HG02852 (cell line): ENCODE measurements around the gene RILPL1.
"Not testable (repeated sequence)": the region's sequence is repeated elsewhere in the genome, so short reads cannot be mapped to it uniquely, and the experiment has no call there.

Experiments used
- ATAC-seq: cut with Tn5 transposase; IDR thresholded peaks from one replicate; pipeline ENCODE4 v1.9.1; 2021; ENCODE audit warnings: mild to moderate bottlenecking, moderate library complexity; ENCODE audit not compliant: unreplicated experiment

The RILPL1 gene

DNA sequence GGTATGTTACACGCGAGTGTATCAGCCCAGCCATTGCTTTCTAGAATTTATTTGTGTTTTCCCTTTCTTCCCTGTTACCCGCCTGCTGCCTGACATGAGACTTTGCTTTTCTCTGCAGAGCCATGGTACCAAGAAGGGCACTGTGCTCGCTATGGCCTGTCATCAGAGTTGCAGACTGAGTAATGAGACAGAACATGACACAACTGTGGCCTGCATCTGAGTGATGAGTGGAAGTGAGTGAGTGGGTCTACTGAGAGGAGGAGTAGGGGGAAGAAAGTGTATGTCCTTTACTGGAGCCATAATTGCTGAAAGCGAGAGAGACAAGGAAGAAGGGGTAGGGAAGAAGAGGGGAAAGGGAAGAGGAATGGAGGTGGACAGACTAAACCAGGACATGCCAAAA lies 2.9 kb downstream of the RILPL1 start:
- no peak for ATAC-seq

DNA sequence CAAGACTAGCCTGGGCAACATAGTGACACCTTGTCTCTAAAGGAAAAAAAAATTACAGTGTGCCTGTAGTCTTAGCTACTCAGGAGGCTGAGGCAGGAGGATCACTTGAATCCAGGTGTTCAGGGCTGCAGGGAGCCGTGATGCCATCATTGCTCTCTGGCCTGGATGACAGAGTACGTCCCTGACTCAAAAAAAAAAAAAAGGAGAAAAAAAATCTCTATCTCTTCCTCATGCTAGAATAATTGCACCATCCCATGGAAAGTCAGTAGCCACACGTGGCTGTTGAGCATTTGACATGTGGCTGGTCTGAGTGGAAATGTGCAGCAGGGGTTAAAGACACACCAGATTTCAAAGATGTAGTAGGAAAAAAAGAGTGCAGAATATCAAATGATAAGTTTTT lies 3.8 kb downstream of the RILPL1 start:
- no peak for ATAC-seq

DNA sequence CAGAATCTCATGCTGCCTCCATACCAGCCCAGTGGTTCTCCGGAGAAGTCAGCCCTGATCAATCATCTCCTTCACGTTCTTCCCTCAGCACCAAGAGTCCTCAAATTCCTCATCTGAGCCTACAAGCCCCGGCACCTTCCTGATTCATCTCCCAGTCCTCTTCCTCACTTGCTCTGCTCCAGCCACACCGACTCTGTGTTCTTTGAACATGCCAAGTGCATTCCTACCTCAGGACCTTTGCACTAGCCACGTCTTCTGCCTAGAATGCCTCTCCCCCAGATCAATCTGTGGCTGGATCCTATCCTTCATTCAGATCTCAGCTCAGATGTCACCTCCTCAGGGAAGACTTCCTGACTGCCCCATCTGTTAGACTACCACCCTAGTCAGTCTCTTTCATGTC lies 4.7 kb downstream of the RILPL1 start:
- ATAC-seq, result no peak

DNA sequence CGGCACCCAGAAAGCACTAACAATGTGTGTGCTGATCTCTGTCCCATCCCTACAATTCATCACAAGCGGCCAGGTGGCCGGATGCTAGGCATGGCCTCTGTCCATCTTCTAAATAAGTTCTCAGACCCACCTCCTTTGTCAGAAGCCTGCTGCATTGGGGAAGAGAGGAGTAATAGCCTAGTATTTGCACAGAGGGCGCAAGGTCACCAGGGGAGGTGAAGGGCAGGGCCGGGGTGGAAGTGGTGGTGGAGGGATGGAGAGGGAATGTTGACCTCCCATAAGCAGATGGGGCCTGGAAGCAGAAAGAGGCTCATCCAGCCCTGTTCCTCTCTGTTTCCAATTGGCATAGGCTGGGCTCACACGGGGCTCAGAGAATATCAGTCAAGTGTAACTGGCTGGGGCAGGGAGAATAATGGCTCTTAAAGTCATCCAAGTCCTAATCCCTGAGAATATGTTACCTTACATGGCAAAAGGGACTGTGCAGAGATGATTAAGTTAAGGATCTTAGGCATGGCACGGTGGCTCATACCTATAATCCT lies 6.9 kb downstream of the RILPL1 start:
- ATAC-seq, result no peak

DNA sequence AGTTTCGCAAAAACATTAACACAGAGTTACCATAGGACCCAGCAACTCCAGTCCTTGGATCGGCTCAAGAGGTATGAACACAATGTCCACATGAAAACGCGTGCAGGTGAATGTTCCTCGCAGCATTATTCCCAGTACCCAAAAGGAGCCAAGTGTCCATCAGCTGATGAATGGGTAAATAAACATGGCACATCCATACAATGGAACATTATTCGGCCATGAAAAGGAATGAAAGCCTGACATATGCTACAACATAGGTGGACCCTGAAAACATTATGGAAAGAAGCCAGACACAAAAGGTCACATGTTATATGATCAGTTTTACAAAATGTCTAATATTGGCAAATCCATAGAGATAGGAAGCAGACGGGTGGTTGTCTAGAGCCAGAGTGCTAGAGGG lies 9.1 kb downstream of the RILPL1 start:
- no peak for ATAC-seq

DNA sequence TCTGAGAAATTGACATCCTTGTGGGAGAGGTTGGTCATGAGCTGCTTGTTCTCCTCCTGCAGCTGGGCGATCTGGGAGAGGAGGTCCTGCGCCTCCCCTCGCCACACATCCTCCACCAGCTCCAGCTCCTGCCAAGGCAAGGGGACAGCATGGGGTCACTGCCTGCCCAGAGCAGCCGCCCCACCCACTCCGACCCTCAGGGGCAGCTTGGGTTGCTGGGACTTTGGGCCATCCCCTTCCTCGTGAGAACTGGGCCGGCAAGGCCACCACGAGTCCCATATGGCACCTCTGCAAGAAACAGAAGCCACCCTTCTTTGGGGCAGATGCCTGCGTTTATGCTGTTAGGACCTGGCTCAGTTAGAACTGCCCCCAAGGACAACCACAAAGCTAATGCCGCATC lies 10.0 kb downstream of the RILPL1 start:
- no peak for ATAC-seq

DNA sequence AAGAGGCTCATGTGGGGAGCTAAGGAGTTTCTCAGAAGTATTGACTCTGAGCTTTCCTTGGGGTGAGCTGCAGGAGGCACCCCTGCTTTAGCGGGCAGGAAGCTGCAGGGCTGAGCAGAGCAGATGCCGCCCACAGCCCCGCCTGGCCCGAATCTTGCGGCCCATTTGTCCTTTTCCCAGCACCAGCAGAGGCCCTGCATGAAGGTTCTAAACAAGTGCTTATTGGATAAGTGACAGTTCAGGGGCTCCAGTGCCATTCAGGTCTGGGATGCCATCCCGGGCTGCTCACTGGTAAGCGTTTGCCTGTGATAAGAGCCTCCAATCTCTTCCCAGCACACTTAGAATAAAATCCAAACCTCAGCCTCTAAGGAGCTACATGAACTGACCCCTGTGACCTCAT lies 11.4 kb downstream of the RILPL1 start:
- no peak for ATAC-seq

DNA sequence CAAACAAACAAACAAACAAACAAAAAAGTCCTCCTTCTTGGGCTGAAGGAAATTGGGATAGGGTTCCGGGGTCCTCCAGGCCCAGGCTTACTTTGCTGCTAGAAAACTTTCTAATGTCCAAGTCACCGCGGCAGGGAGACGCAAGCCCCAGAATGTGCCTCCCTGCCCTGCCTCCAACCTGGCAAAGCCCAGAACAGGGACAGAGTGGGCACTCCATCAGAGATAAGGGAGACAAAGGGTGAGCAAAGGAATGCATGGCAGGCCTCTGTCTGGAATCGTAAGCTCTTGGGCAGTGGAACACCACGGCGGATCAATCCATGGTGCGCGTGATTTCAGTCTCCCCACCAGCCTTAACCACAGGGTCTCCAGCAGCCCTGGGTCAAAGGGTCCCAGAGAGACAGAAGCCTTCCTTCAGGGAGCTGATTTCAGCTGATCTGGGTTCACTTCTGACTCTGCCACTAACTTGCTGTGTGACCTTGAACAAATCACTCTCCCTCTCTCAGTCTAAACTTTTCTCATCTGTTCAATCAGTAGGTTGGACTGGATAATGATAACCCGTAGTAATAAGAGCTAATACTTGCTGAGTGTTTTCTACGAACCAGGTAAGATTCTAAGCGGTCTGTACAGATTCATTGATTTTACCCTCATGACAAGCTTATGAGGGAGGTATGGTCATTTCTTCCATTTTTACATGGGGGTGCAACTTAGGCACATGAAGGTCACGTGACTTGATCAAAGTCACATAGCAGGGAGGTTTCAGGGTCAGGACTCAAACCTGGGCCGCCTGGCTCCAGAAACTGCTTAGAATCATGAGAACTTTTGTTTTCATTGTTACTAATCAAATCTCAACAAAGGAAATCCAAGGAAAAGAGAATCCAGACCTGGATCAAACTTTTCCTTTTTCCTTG lies 12.7 kb downstream of the RILPL1 start:
- no peak for ATAC-seq

DNA sequence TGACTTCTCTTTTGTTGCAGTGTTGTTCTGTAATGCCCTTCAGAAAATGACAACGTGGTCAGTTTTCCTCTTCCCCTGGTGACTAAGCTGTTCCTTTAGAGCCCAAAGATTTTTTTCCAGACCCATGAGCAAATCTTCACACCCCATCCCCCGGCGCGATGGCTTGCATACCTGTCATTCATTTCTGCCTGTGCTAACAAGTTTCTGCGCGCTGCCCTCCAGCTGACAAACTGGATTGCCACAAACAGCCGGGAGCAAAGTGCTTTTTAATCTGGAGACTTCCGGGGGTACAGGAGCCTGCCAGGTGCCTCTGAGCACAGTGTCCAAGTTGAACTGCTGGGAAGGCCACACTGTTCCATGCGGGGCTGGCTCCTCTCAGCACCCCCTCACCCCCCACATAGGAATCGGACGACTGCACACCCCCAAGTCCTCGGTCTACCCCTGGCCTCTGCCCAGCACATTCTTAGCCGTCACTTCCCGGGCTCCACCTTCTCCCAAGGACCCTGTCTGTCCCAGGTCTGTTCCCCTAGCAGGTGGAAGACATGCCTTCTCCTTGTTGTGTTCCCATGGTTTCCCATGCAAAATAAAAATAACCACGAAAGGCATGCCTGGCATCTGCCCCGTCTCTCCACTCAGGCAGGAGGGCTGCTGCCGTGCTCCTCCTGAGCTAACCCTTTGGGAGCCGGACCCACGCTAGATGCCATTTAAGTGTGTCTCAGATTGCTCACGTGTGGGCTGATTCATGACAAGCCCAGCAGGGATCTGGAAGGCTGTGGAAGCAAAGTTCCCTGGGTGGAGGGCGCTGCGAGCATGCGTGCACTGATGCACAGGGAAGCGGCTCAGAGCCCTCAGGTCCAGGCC lies 14.1 kb downstream of the RILPL1 start:
- no peak for ATAC-seq

DNA sequence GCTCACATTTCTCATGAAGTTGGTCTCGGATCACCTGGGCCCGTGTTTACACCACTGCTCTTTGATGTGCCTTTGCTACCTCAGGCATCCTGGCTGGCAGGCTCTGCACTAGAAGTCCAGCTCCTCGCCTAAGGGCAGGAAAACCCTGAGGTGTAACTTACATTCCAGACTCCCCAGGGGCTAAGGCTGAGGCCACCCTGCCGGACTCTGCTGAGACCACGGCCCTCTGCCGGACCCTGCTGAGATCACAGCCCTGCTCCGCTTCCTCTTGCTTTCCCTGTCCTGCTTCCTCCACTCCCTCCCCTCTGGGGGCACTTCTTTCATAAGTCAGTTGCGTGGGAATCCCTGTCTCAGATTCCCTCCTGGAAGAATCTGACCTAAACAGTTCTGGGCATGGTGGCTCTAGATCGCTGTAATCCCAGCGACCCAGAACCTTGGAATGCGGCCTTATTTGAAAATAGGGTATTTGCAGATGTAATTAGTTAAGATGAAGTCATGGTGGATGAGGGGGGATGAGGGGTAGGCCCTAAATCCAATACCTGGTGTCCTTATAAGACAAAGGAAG lies 17.2 kb downstream of the RILPL1 start:
- ATAC-seq, result no peak

DNA sequence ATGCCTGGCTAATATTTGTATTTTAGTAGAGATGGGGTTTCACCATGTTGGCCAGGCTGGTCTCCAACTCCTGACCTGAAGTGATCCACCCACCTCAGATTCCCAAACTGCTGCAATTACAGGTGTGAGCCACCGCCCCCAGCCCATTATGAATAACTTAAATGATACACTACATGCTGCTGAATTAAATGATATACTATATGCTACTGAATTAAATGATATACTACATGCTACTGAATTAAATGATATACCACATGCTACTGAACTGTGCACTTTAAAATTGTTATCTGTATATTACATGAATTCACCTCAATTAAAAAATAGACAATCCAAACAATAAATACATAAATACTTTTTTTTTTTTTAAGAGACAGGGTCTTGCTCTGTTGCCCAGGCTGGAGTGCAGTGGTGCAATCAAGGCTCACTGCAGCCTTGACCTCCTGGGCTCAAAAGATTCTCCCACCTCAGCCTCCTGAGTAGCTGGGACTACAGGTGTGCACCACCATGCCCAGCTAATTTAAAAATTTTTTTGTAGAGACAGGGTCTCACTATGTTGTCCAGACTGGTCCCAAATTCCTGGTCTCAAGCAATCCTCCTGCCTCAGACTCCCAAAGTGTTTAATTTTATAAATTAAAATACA lies 18.8 kb downstream of the RILPL1 start:
- not testable (repeated sequence) for ATAC-seq

DNA sequence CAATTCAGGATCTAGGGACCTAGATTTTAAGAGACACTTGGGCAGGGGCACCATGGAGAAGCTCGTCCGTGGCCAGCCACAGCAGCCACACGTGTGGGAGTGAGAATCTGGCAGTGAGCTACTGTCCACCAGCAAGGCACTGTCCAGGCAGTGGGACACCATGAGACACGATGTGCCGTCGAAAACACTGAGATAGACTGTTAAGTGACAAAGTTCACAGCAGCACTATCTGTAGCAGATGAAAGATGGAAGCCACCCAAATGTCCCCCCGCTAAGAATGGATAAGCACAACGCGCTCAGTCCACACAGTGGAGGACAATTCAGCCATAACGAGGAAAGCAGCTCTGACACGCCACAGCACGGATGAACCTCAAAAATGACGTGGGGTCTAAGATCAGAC lies 19.7 kb downstream of the RILPL1 start:
- ATAC-seq, result no peak

DNA sequence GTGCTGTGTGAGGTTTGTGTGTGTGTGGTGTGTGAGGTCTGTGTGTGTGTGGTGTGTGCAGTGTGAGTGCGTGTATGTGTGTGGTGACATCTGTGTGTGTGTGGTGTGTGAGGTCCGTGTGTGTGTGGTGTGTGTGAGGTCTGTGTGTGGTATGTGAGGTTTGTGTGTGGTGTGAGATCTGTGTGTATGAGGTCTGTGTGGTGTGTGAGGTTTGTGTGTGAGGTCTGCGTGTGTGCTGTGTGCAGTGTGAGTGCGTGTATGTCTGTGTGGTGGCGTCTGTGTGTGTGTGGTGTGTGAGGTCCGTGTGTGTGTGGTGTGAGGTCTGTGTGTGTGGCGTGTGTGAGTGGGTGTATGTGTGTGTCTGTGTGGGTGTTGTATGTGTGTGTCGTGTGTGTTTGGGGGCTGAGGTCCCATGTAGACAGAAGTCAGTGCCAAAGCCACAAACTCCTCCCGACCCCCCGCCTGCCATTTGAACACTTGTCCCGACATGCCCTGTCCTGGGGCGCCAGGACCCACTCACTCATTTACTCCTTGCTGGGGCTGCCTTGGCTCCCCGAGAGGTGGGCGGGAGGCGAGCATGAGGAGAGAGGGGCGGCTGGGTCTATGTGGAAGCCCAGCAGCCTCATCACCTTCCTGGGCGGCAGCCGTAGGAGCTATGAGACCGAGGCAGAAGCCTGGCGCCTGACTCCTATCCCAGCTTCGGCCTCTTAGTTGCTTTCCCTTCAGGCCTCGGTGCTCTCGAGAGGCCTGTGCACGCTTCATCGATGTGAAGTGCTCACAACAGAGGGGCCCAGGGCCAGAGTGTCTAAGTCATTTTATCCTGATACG lies 20.5 kb downstream of the RILPL1 start:
- no peak for ATAC-seq

DNA sequence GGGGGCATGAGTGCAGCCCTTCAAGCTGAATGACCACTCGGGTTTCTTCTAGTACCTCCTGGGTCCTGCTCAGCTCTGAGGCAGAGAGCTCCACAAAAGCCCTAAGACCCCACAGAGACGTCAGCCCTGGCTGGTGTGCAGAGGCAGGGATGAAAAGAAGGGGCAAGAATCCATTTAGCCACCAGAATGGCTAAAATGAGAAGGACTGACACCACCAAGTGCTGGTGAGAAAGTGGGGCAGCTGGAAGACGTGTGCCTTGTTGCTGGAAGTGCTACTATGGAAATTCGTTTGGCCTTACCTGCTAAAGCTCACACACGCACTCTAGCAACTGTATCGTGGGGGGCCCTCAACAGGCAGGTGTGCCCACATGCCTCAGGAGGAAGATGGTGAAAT lies 26.7 kb downstream of the RILPL1 start:
- ATAC-seq, result no peak

DNA sequence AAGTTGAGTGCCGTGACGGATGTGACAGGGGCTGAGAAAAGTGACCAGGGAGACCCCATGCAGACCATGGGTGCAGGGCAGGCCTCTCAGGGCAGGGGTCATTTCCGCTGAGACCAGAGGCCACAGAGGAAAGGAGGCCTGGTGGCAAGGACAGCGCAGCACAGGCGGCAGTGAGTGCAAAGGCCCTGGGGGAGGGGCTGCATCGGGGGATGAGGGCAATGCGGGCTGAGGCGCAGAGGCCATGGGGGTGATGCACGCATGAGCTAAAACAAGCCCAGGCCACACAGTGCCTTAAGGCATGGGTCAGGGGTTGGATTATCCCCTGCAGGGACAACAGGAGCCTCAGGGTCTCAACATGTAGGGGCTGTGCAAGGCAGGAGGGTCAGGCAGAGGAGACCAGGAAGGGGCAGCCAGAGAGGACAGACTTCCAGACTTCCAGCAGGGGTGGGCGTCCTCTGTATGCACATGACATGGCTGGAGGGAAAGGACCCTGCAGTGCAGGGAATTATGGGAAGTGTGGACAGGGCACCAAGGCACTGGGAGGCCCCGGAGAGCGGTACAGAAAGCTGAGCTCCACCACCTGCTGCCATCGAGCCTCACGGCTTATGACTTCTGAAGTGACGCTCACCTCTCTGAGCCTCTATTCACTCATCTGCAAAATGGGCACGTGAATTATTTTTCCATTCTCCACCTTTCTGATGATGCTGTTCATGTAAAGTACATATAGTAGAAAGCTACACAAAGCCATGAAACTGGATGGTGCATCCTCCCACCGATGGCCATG lies 27.3 kb downstream of the RILPL1 start:
- ATAC-seq, result no peak

DNA sequence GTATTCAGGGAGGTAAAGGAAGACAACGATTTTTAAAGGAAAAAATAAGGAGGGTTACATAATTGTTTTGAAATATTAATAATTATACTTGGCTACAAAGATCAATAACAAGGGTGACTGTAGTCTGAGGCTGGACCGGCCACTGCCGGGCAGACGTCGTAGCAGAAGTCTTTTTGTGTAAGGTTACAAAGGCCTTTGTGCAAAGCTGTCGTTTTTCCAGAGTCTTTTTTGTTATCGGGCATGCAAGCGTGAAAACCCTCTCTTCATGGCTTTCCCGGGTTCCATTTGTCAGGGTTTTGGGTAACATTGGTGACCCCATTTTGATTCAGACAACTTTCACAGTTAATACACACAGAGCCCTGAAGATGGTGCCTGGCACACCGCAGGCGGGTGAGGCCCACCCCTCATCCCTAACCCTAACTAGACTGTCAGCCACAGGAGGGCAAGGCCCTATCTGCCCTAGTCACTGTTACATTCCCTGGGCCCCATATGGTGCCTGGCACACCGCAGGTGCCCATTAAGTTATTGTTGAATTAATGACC lies 31.3 kb downstream of the RILPL1 start:
- ATAC-seq, result no peak

DNA sequence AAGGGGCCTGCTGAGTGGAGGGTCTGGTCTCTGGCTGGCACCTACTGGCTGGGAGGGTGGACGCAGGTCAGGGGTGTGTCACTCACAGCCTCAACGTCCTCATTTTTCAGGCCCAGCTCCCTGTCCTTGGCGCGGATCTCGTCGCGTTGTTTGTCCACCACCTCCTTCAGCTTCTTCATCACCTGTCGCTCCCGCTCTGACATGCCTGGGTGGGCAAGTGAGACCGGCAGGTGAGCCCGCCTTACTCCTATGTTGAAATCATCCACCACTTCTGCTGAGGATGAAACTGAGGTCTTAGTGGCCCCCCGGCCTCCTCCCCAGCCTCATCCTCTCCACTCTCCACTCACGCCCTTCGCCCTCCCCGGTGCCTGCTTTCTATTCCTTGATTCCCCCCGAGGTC lies 34.2 kb downstream of the RILPL1 start:
- ATAC-seq, result no peak

DNA sequence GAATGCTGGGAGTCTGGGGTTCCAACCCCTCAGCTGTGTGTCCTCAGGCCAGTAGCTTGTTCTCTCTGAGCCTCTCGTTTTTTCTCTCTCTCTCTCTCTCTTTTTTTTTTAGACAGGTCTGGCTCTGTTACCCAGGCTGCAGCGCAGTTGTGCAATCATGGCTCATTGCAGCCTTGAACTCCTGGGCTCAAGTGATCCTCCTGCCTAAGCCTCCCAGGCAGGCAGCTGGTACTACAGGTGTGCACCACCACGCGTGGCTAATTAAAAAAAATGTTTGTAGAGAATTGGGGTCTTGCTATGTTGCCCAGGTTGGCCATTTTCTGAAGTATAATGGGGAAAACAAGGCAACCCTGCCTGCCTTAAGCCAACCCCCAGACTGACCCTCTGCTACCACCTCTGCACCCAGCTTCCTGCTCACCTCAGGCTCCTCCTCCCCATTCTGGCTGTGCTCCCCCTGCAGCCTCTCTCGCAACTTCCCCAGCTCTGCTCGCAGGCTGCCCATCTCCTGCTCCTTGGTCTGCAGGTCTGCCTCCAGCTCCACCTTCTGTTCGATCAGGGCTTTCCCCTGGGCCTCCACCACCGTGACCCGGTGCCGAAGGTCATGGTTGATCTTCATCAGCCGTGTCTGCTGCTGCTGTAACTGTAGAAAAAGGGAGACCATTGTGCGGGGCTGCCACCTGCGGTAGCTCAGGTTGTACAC lies 35.2 kb downstream of the RILPL1 start:
- ATAC-seq, result no peak
